Uterus (tissue), 2 donors: ENCODE data around the gene DENND2C.

Experiments used
- CTCF ChIP-seq, 4 experiments: fragments of 200-600 bp in 2 of 4; fragments of 450-650 bp in 2 of 4; sonication (generic) in 2 of 4; IDR thresholded peaks; one replicate each; pipeline ENCODE4 v1.5.1; 2016 to 2019; ENCODE audit warnings: antibody characterized with exemption in 4 of 4, mild to moderate bottlenecking in 2 of 4, moderate library complexity in 1 of 4
- POLR2A ChIP-seq, 2 donors: fragments of 450-650 bp; IDR thresholded peaks; one replicate each; pipeline ENCODE4 v1.6.1; 2016; ENCODE audit warnings: antibody characterized with exemption in 2 of 2, mild to moderate bottlenecking in 1 of 2, moderate library complexity in 1 of 2

- TF ChIP-seq POLR2A (IDR thresholded peaks at IDR 0.05) (peak; percentile 85 to 96), CTCF (IDR thresholded peaks at IDR 0.05) (peak in 1 of 4 experiments; percentile 13)
These were observed 88.2 kb downstream of the DENND2C start, which contains the start of gene BCAS2 for GRCh38 chr1:114581335-114582287.
